GM18858 (cell line): ENCODE measurements around the gene STARD13.

Source experiments
- ATAC-seq: cut with Tn5 transposase; IDR thresholded peaks from one replicate; pipeline ENCODE4 v1.9.1; 2021; ENCODE audit not compliant: unreplicated experiment

STARD13 gene

DNA sequence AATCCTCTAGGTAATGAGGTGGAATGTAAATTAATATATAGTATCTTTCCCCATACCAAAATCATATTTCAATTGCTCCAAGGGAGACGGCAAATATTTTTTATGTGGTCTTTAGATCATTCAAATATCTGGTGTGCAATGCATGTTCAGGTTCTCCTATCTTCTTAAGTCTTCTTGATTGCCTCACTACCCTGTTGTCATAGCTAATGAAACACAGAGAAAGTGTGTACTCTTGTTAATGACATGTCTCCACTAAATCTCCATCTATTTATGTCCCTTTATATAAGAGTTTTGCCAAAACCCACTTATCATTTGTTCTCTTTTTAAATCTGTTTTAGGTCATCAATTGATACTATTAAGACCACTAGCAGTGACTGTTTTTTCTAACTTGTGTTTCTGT lies 6.6 kb downstream of the STARD13 start:
- ATAC-seq = no peak

DNA sequence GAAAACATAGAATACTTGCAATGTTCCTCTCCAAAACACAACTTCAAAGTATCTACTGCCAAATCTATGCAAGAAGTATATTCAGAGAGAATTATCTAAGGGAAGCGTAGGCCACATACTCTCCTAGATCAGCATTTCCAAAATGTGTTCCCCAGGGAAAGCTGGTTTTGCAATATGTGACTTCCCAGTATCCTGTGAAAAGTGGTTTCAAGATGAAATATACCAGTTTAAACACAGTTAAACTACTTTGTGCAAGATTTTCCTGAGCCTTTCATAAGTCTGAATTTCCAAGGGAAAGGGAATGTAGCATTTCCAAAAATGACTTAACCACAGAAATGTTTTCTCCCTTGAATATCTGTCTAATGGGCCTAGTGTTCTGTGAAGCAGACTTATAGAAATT lies 7.6 kb downstream of the STARD13 start:
- ATAC-seq = no peak

DNA sequence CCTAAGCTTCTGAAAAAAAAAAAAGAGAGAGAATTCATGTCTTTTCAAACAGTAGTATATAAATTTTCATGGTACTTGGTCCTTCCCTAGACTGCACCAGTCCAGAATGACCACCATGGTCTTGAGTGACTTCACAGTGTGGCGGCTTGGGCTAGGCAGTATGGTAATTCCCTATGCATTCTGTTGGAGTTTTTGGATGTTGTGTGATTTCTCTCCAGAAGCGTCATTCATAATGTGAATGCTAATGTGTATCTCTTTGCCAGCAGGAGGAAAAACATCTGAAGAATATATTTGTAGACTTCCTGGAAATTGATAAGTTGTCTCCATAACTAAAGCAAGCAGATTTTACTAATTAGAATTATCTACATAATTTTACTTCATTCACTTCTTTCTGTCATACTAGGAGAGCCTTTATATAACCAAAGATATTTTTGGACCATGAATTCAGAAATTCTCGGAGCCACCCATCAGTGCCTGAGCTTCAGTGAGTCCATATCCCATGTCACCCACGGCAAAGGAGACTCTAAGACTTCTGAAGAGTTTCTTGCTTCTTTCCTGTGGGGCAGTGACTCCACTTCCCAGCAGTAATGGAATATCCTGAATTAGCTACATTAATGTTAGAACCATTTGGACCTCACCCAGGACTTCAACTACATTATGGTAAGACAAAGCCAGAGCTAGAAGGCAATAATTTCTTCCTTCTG lies 8.4 kb downstream of the STARD13 start:
- ATAC-seq = no peak

DNA sequence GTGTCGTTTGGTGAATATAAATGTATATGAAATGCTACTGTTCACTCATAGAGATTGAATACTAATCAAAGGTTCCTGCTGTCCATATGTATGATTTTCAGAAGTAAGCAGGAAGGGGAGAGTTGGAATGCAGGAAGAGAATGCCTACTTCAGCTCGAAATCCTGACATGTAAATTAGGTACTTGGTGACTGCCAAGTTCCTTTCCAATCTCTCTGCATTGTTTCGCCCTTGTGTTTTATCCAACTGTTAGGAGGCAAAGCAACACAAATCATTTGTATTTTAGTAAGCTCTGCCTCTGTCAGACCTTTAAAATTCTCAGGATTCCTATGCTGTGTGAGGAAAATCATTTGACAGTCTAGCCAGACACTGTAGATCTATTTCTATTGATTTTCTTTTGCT lies 9.0 kb downstream of the STARD13 start:
- no peak for ATAC-seq

DNA sequence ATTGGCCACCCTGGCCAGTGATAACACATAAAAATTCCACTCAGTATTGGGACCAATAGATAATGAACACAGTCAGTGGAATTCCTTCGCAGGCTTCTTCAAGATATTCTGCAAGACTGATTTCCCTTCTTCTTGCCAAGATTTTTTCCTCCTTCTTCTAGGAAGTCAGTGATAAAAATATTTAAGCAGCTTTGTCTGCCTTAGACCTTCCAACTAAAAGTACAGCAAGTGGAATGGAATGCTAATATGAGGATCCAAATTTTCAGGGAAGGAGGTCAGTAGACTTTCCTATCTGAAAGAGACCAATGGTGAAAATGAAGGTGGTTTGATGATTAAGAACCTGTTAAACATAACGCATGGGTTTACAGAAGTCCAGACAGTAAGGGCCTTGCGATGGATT lies 9.6 kb downstream of the STARD13 start:
- ATAC-seq = no peak

DNA sequence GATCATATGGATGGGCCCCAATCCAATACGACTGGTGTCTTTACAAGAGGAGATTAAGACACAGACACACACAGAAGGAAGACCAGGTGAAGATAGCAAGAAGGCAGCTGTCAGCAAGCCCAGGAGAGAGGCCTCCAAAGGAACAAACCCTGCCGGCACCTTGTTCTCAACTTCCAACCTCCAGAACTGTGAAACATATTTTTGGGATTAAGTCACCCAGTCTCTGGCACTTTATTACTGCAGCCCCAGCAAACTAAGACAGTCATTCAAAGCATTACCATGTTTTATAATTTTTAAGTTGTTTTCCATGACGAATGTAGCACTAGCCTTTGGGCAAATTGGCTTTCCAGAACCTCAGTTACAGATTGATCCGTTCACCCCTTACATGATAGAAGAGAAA lies 11.3 kb downstream of the STARD13 start:
- ATAC-seq = no peak

DNA sequence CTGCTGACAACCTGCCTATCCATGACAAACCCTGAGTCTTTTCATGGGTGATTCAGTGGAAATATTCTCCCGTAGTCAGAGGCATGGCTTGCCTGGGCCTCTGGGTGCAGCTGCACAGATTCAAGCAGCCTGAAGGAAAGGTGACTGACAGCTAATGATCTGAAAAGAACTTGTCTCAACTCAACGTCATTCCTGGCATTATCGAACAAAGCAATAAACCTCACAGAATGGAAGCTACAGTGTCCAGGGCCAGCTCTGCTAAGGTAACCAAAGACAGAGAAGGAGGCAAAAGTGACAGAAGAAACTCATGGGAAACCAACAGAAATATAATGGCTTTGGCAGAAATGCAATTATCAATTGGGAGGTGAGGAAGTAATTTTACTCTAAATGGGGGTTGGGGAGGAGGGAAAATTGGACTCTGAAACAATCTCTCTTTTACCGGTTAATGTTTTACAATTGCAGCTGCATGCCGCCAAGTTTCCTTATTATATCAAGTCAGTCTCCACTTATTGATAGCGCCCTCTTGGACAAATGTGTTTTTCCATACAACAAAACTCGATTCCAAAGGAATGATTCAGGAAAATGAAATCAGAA lies 12.9 kb downstream of the STARD13 start:
- ATAC-seq = no peak

DNA sequence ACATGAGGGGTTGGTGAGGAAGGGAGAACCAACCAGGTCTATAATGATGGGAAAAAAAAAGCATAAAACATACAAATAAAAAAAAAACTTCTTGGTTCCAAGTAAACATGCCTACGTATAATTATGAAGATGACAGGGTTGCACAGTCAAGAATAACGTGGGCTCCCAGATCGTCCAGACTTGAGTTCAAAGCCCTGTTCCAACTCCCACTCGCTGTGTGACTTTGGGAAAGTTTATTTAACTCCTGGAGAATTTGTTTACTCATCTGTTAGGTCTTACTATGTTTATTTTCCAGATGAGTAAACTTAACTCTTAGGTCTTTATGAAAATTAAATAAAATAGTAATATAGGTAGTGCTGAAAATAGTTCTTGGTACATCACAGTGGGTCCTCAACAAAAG lies 13.8 kb downstream of the STARD13 start:
- ATAC-seq = no peak

DNA sequence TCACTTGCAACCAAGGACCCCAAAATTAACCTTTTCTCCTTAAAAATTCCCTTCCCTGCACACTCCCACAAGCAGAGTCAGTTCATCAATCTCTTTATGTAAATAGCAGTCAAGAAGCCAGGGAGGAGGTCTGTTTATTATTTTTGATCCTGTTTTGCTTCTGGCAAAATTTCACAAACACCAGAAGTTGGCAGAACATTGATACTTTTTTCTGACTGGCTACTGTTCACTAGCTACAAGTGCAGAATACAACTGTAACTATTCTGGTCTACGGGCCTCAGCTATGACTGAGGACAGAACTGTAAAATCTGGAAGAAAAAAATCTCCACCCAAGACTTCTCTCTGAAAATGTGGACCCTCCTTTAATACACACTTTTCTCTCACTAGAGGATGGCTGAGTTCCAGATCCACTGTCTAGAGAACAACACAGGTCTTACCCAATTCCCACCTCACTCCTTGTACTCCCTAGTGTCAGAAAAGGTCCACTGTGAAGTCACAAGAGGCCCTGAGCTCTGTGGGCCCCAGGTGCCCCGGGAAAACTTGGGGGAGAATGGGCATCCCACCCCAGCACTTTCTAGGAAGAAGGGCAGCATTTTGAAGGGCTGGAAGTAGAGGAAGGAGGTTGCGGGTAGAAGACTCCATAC lies 14.5 kb downstream of the STARD13 start:
- ATAC-seq = no peak

DNA sequence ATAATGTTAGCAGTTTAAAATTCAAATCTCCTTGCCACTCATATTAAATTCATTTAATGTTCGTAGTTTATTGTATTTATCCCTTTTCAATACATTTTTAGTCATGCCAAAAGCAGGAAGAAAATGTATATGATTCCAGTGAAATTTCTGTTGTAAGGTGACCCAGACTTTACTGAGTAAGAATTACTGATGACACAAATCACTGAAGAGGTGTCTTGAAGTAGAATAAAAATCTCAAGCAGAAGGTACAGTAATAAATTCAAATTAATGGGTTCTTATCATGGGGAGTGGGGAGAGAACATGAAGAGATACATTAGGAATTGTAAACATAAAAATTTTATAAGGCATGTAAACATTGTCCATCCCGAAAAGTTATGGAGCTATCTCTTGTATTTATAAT lies 19.9 kb downstream of the STARD13 start:
- ATAC-seq = no peak

DNA sequence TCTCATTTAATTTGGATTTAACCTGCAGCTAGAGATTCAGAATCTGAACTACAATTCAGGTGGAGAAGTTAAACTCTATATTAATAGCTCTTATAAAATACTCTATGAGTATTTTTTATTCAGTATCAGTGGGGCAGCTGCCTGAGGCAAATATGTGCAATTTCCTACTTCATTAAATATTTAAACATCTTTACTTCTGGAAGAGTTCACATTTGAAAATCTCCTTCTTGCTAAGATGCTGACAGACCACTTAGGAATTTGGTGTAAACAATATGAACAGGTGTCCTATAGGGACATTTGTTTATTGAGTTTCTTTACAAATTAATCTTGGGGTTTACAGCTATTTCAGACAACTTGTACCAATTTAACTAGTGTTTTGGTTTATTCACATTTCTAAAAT lies 20.4 kb downstream of the STARD13 start:
- no peak for ATAC-seq

DNA sequence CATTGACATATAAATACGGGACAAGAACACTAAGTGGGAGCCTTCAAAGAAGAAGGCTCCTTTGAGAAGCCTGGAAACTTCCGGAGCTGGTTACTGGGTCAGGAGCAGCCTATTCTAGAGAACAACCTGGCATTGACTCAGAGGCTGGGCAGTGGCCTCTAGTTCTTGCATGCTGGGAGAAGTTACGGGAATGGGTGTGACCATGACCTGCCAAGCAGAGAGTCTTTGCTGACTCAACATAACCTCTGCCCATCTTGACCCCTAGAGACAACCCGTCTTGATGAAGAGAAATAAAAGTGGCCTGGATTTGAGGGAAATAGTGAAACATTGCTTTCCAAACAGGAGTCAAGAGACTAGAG lies 21.0 kb downstream of the STARD13 start:
- ATAC-seq = no peak

DNA sequence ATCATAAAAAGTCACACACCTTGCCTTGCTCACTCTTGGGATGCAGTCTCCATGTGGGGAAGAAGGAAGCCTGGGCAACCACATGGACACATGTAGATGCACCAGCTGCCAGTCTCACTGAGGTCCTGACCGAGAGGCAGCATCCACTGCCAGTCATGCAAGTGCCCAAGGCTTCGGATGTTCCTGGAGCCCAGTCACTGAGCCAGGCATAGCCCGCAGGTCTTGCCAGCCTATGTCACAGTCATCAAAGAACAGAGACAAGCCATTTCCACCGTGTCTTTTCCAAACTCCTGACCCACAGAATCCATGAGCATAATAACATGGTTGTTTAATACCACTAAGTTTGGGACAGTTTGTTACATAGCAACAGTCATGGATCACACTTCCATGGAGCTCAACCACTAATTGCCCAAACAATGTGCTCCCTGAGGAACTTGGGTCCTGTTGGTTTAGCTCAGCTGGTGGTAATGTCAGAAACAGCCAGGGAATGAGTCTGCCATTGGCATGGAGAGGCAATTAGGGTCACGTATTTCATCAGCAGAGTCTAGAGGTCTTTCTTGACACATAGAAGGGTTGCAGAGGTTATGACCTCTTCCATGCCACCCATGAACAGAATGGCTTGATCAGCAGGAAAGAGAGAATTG lies 21.5 kb downstream of the STARD13 start:
- ATAC-seq = no peak

DNA sequence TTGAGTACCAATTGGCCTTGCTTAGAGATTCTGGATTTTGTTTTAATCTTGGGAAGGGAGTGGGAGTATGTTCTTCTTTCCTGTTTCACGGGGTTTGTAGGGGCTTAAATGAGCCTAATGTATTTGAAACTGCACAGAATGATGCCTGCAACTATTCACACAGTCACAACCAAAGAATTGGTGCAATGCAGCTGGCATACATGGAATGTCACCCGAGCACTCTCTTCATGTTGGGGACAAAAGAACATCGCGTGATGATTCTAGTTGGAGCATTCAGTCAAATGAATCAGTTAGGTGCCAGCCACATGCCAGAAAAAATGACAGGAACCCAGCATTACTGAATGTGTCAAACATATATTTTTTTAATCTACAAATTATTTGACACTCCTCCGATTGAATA lies 22.1 kb downstream of the STARD13 start:
- ATAC-seq = no peak

DNA sequence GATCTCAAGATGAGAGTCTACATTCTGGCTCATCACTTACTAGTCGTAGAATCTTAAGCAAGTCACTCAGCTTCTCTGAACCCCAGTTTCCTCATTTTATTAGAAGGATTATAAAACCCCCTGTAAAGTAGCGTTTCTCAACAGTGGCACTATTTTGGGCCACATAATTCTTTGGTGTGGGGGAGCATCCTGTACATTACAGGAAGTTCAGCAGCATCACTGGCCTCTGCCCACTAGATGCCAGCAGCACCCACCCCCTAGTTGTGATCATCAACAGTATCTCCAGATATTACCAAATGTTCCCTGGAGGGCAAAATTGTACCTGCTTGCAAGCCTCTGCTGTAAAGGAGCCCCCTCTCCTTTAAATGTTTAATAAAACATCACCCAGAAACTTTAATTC lies 22.6 kb downstream of the STARD13 start:
- ATAC-seq = no peak

DNA sequence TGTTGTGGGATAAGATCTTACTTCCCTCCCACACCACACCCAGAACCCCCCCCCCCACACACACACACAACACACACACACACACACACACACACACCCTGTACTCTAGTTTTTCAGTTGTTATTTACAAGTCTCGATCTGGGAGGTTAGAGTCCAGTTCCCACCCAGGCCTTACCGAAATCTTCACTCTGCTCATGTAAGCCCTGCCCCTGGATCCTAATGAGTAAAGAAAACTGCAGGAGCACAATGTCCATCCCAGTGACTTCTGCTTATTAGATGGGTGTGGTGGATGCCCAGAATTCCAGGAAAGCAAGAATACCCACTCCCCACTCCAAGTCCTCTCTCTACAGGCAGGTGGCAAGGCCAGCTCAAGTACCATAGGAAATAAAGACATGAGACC lies 23.0 kb downstream of the STARD13 start:
- no peak for ATAC-seq

DNA sequence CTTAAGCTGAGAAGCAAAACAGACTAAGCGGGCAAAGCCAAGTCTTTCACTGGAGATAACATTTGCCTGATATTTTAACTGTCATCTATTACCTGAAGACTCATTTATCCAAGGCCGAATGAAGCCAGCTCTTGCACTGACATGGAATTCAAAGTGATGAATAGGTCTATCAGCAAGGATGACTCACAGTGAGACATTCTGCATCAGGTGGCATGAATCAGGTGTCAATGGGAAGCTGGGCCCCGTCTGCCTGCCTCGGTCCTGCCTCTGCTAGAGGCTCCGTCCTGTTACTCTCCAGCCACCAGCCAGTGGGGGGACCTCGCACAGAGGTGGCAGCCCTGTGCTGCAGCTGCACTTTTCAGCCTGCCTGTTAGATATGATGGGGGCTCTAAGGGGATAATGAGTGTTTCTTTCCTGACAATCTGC lies 23.5 kb downstream of the STARD13 start:
- no peak for ATAC-seq

DNA sequence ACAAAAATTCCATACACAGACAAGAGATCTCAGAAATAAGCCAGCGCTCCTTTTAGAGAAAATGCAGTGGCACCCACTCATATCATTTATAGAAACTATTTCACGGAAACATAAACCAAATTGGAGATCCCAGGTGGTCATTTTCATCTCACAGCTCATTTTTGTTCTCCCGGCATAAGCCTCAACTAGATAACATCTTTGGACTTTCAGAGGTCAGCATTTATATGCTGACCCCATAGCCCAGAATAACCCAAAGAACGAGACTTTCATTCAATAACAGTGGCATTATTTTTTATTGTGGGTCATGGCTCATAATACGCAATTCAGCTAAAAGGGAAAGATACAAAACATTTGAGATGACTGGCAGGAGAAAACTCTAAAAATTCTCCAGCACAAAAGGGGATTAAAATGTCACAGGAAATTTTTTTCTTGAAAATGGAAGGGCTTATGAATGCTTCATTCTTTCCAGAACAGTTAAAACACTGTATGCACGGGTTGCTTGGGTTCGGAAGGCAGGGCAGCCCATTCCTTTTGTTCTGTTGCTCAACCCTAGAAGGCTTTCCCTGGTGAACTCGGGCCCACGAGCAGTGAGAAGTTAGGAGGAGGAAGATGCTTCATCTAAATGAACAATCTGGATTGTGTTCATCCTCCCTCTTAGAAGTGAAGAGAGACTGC lies 24.0 kb downstream of the STARD13 start:
- ATAC-seq = no peak

DNA sequence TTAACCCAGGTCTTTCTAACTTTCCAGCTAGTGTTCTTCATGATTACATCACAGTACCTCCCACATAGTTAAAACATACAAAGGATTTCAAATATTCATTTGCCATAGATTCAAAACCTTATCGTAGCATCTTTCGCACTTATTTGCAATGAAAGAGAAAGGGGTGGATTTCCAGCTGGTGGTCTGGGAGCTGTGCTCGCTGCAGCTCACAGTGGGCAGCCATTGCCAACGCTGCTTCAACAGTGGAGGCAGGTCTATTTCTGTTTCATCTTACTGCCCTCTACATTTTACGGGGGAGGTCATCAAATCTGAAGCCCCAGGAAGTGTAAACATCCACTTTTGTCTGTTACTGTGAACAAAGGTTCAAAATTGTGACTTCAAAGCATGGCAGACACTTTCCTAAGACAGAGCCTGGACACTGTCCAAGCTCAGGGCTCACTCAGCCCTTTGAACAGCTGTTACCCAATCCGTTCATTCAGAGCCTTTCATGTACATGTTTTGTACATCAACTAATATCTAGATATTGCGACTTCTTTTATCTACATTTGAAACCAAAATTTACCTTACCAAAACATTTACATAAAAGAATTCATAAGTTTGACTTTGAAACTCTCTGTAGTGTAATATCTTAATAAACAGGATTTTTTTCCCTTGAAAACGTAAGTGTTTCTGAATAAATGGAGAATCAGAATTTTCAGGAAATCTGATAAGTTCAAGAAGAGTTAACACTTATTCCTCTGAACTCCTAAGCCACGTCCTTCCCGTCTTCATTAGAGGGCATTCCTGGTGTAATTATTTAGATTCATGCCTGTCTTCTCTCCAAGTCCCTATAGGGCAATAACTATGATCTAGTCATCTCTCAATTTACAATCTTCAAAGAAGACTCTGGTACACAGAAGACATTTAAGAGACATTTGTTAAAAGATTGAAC lies 25.1 kb downstream of the STARD13 start:
- no peak for ATAC-seq

DNA sequence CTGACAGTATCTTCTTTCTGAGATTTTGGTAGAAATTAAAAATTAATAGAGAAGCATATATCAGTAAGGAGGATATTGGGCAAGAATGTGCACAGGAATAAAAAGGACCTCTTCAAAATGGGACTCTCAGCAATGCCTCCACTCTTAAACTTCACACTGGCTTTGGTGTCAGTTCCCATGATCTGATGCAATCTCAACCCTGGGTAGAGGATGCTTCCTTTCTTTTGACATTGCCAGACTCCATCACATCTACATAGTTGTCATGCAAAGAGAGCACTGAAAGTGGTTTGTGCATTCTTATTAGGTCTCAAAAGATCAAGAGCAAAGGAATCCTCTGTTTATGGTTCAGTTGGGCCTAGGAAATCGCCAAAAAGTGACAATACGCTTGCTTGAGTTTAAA lies 26.3 kb downstream of the STARD13 start:
- ATAC-seq = no peak

DNA sequence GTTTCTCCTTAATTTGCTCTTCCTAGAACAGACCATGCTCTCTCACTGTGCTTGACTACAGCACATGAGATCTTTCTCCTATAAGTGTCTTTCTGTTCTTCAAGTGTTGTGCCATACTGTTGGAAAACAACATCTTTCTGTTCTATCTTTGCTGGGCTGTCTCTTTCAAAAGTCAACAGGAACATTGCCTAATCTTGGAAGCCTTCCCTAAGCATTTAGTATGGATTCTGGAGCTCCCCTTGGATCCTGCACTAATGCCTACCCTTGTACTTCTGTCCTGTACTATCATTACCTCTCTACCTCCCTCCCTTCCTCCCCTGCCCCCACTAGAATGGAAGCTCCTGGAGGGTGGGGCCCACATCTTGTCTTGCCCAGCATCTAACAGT lies 26.8 kb downstream of the STARD13 start:
- no peak for ATAC-seq
